ENCODE results near the gene ACAD10.

- no peak for TF ChIP-seq EZH2phosphoT487 (IDR thresholded peaks at IDR 0.05; ENCODE audit: low read length)
- no peak for TF ChIP-seq CTCF (IDR thresholded peaks at IDR 0.05; ENCODE audit: low read length)
Observed at GRCh38 chr12:111792856-111793235, 107.0 kb downstream of the ACAD10 start.

Data from MM.1S (cell line).